ENCODE measurements around the gene NLRC5.

DNA sequence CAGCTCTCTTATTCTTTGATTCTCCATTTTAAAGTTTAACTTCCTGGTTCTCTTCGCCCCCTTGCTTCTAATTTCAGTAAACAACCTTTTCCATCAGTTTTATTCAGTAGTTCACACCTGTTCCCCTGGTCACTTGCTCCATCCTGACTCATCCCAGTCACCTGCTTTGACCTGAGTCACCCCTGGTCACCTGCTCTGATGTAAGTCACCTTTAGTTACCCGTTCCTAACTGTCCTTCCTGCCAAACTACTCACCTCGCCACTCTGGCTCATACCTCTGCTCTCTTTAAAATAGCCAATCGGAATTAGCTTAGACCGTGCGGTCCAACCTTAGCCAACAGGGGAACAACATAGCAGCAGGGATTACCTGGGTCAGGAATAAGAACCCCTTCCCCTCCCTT is 4.7 kb upstream of the NLRC5 start:
- TF ChIP-seq, protein P1, sequence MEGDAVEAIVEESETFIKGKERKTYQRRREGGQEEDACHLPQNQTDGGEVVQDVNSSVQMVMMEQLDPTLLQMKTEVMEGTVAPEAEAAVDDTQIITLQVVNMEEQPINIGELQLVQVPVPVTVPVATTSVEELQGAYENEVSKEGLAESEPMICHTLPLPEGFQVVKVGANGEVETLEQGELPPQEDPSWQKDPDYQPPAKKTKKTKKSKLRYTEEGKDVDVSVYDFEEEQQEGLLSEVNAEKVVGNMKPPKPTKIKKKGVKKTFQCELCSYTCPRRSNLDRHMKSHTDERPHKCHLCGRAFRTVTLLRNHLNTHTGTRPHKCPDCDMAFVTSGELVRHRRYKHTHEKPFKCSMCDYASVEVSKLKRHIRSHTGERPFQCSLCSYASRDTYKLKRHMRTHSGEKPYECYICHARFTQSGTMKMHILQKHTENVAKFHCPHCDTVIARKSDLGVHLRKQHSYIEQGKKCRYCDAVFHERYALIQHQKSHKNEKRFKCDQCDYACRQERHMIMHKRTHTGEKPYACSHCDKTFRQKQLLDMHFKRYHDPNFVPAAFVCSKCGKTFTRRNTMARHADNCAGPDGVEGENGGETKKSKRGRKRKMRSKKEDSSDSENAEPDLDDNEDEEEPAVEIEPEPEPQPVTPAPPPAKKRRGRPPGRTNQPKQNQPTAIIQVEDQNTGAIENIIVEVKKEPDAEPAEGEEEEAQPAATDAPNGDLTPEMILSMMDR (IDR thresholded peaks at IDR 0.05; ENCODE audit: low read length) = no peak
- TF ChIP-seq EZH2phosphoT487 (IDR thresholded peaks at IDR 0.05; ENCODE audit: low read length) (no peak), EZH2 (optimal IDR thresholded peaks at IDR 0.05; ENCODE audit: low read depth, low read length) (no peak)
